HEK293T (cell line): ENCODE results near the gene PEX10.
"Not testable (repeated sequence)": the region's sequence is repeated elsewhere in the genome, so short reads cannot be mapped to it uniquely, and the experiment has no call there.

ENCODE experiments used
- CTCF ChIA-PET: fragments of 350-600 bp; formaldehyde crosslinking; extraction: SDS; loops from one replicate; lab custom pipeline; 2021; ENCODE audit warnings: antibody characterized with exemption, inconsistent platforms; lab: Yijun Ruan, JAX
- POLR2A ChIA-PET: fragments of 350-600 bp; formaldehyde crosslinking; extraction: SDS; loops from one replicate; lab custom pipeline; 2020; ENCODE audit warnings: antibody characterized with exemption, inconsistent platforms; lab: Yijun Ruan, JAX
- DNase-seq: peaks from one replicate; pipeline ENCODE4 v3.0.0; 2012; ENCODE audit warnings: mixed read lengths; ENCODE audit errors: extremely low spot score
- ARNT ChIP-seq: fragments of 450-650 bp; IDR thresholded peaks from 2 replicates; pipeline ENCODE4 v1.6.1; 2017; ENCODE audit warnings: mild to moderate bottlenecking
- BHLHE40 ChIP-seq: fragments of 450-650 bp; IDR thresholded peaks from 2 replicates; pipeline ENCODE4 v1.6.1; 2016; ENCODE audit warnings: mild to moderate bottlenecking, moderate library complexity, borderline replicate concordance
- CTBP1 ChIP-seq: fragments of 450-650 bp; IDR thresholded peaks from 2 replicates; pipeline ENCODE4 v1.6.1; 2016; ENCODE audit warnings: borderline replicate concordance
- ELF4 ChIP-seq: fragments of 450-650 bp; IDR thresholded peaks from 2 replicates; pipeline ENCODE4 v1.6.1; 2017; ENCODE audit warnings: antibody characterized with exemption
- FOXA1 ChIP-seq: fragments of 450-650 bp; IDR thresholded peaks from 2 replicates; pipeline ENCODE4 v1.6.1; 2016; ENCODE audit warnings: mild to moderate bottlenecking
- FOXK2 ChIP-seq: fragments of 450-650 bp; IDR thresholded peaks from 2 replicates; pipeline ENCODE4 v1.6.1; 2016; ENCODE audit warnings: mild to moderate bottlenecking
- FOXM1 ChIP-seq: fragments of 450-650 bp; IDR thresholded peaks from 2 replicates; pipeline ENCODE4 v1.6.1; 2017; ENCODE audit warnings: mild to moderate bottlenecking, borderline replicate concordance
- HDGF ChIP-seq: fragments of 450-650 bp; IDR thresholded peaks from 2 replicates; pipeline ENCODE4 v1.6.1; 2017; ENCODE audit warnings: antibody characterized with exemption, borderline replicate concordance
- L3MBTL2 ChIP-seq: fragments of 450-650 bp; conservative IDR thresholded peaks from 2 replicates; pipeline ENCODE4 v1.6.1; 2016; ENCODE audit warnings: mild to moderate bottlenecking
- LEF1 ChIP-seq: fragments of 450-650 bp; IDR thresholded peaks from 2 replicates; pipeline ENCODE4 v1.6.1; 2017; ENCODE audit warnings: mild to moderate bottlenecking, borderline replicate concordance
- NFRKB ChIP-seq: fragments of 450-650 bp; IDR thresholded peaks from 2 replicates; pipeline ENCODE4 v1.6.1; 2016; ENCODE audit warnings: mild to moderate bottlenecking, moderate library complexity
- PKNOX1 ChIP-seq: fragments of 450-650 bp; IDR thresholded peaks from 2 replicates; pipeline ENCODE4 v1.6.1; 2016
- SP1 ChIP-seq: fragments of 450-650 bp; IDR thresholded peaks from 2 replicates; pipeline ENCODE4 v1.6.1; 2017
- SUZ12 ChIP-seq: fragments of 450-650 bp; IDR thresholded peaks from 2 replicates; pipeline ENCODE4 v1.6.1; 2016; ENCODE audit warnings: mild to moderate bottlenecking
- TARDBP ChIP-seq: fragments of 450-650 bp; IDR thresholded peaks from 2 replicates; pipeline ENCODE4 v1.6.1; 2016
- ZNF384 ChIP-seq: fragments of 450-650 bp; IDR thresholded peaks from 2 replicates; pipeline ENCODE4 v1.6.1; 2016

The PEX10 gene

GRCh38 chr1:2444138-2444591 is 31.8 kb upstream of the PEX10 start:
- no peak for TF ChIP-seq FOXA1
- TF ChIP-seq SP1 = no peak
- TF ChIP-seq ELF4 = no peak
- TF ChIP-seq BHLHE40 = no peak
- no peak for TF ChIP-seq LEF1
- TF ChIP-seq NFRKB = no peak
- CTCF ChIA-PET = no interaction called here
- no peak for DNase-seq
- POLR2A ChIA-PET = no interaction called here

- POLR2A ChIA-PET = no interaction called here
- TF ChIP-seq FOXM1 = no peak
- no peak for TF ChIP-seq L3MBTL2
- no peak for TF ChIP-seq SP1
- no peak for TF ChIP-seq ELF4
- no peak for TF ChIP-seq FOXA1
- no peak for TF ChIP-seq FOXK2
- TF ChIP-seq HDGF = no peak
- no peak for TF ChIP-seq LEF1
- TF ChIP-seq PKNOX1 = no peak
- TF ChIP-seq ZNF384 = no peak
- CTCF ChIA-PET = no interaction called here
- DNase-seq = peak; percentile 36
Observed at GRCh38 chr1:2443277-2444137, 31.1 kb upstream of the PEX10 start.

GRCh38 chr1:2442661-2443060 is 30.3 kb upstream of the PEX10 start:
- no peak for DNase-seq
- ChIA-PET POLR2A (no interaction called here), CTCF (no interaction called here)
- TF ChIP-seq SUZ12 (no peak), L3MBTL2 (no peak), ZNF384 (no peak), SP1 (no peak), PKNOX1 (no peak), TARDBP (no peak), ARNT (no peak), FOXK2 (no peak), NFRKB (no peak)

- ChIA-PET POLR2A (no interaction called here), CTCF (no interaction called here)
- DNase-seq = no peak
- TF ChIP-seq FOXK2 (no peak), HDGF (no peak), LEF1 (no peak), SP1 (no peak), NFRKB (no peak), L3MBTL2 (no peak), ARNT (no peak), TARDBP (no peak), BHLHE40 (no peak), CTBP1 (no peak), PKNOX1 (no peak), ZNF384 (no peak), FOXM1 (no peak), FOXA1 (no peak), ELF4 (no peak), SUZ12 (no peak)
Observed at GRCh38 chr1:2441746-2442145, 29.4 kb upstream of the PEX10 start.

GRCh38 chr1:2440346-2440745 is 28.0 kb upstream of the PEX10 start:
- DNase-seq, POLR2A ChIA-PET, CTCF ChIA-PET: not testable (repeated sequence)

GRCh38 chr1:2439369-2439768 is 27.0 kb upstream of the PEX10 start:
- DNase-seq = no peak

DNA sequence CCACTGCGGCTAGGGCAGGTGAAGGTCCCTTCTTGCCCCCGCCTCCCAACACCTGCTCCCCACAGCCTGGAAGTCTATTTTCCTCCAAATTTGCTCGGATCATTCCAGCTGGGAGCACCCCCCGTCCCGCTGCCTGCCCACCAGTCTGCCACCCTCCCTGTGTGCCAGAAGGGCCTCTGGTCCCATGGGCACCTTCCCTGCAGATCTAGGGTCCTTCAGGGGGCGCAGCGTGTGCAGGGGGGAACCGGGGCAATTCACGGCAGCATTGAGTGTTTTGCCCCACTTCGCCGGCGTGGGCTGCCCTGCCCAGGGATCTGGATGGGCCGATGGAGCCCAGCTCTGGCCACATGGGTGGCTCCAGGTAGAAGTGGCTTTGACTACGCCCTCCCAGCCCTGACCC is 26.3 kb upstream of the PEX10 start:
- POLR2A ChIA-PET = no interaction called here
- TF ChIP-seq SUZ12 (no peak), TARDBP (no peak), L3MBTL2 (no peak), BHLHE40 (no peak), PKNOX1 (no peak), SP1 (no peak), ELF4 (no peak), LEF1 (no peak), ZNF384 (no peak), ARNT (no peak), FOXA1 (no peak), FOXK2 (no peak), FOXM1 (no peak), HDGF (no peak)
- CTCF ChIA-PET = no interaction called here
- no peak for DNase-seq

More at GRCh38 chr1:2439369-2439768, 27.0 kb upstream of the PEX10 start:
- CTCF ChIA-PET = no interaction called here
- POLR2A ChIA-PET = no interaction called here
- TF ChIP-seq FOXM1 (no peak), CTBP1 (no peak), ZNF384 (no peak), ARNT (no peak), FOXK2 (no peak), SUZ12 (no peak)
